GM12878 (cell line): ENCODE measurements around the gene GPR21. TPM values are rescaled to one million over a fixed set of nuclear protein-coding genes. Genes with fewer than 3 reads are reported as not detected.

Source experiments
- ATAC-seq: fragments of 200-7000 bp; cut with Tn5 transposase; 3 replicates; pipeline ENCODE4 v1.9.1; 2020; ENCODE audit warnings: mild to moderate bottlenecking, moderate library complexity
- BruUV-seq: library from RNA; stranded (reverse); fragments of 400-500 nt; replicated peaks from 2 replicates; lab custom pipeline; 2021; lab: Mats Ljungman, UMichigan
- CTCF ChIA-PET: fragments of 300-600 bp; sonication (Branson Sonifier 250); formaldehyde crosslinking; extraction: SDS; loops from one replicate; lab custom pipeline; 2021; ENCODE audit warnings: inconsistent platforms; lab: Yijun Ruan, JAX
- POLR2A ChIA-PET: fragments of 350-600 bp; formaldehyde crosslinking; extraction: SDS; loops from one replicate; lab custom pipeline; 2021; ENCODE audit warnings: inconsistent platforms; lab: Charles Lee
- RAD21 ChIA-PET: fragments of 300-600 bp; sonication (Branson Sonifier 250); formaldehyde crosslinking; loops from one replicate; lab custom pipeline; 2023; ENCODE audit warnings: antibody characterized with exemption; ENCODE audit not compliant: unreplicated experiment; lab: Charles Lee
- SMC1A ChIA-PET: fragments of 300-600 bp; sonication (Branson Sonifier 250); formaldehyde crosslinking; loops from one replicate; lab custom pipeline; 2023; ENCODE audit not compliant: unreplicated experiment, uncharacterized antibody; lab: Charles Lee
- DNase-seq: peaks from one replicate; pipeline ENCODE4 v3.0.0-alpha.2; 2011; ENCODE audit warnings: low read depth, low spot score
- FAIRE-seq: peaks from 3 replicates; lab custom pipeline; 2011; peaks lifted over from hg19 to GRCh38; lab: Jason Lieb, UNC
- H2AFZ ChIP-seq: 2 replicates; pipeline ENCODE4 v1.6.0; 2011; ENCODE audit warnings: low read depth, low read length, control low read depth; ENCODE audit not compliant: control insufficient read depth
- H3K27ac ChIP-seq: 2 replicates; pipeline ENCODE4 v1.5.1; 2011; ENCODE audit warnings: control low read depth; ENCODE audit not compliant: control insufficient read depth, insufficient read depth
- H3K27me3 ChIP-seq, 2 experiments: replicated peaks in 1 of 2; 2 replicates each; pipeline versions ENCODE4 v1.6.0 to v1.6.1; 2011; ENCODE audit warnings: low read length in 1 of 2; ENCODE audit not compliant: control insufficient read depth in 2 of 2, insufficient read depth in 2 of 2
- H3K36me3 ChIP-seq, 2 experiments: 2 replicates each; pipeline ENCODE4 v1.5.1; 2011; ENCODE audit warnings: low read length in 1 of 2; ENCODE audit not compliant: control insufficient read depth in 2 of 2, insufficient read depth in 2 of 2
- H3K4me1 ChIP-seq: 2 replicates; pipeline ENCODE4 v1.6.1; 2011; ENCODE audit warnings: mild to moderate bottlenecking, low read length, moderate library complexity, mixed read lengths; ENCODE audit not compliant: control insufficient read depth, insufficient read depth
- H3K4me2 ChIP-seq: 2 replicates; pipeline ENCODE4 v1.6.0; 2011; ENCODE audit warnings: control low read depth; ENCODE audit not compliant: control insufficient read depth, insufficient read depth
- H3K4me3 ChIP-seq: fragments of 200-600 bp; sonication (generic); 2 replicates; pipeline ENCODE4 v1.5.1; 2016
- H3K79me2 ChIP-seq: 2 replicates; pipeline ENCODE4 v1.6.0; 2011; ENCODE audit warnings: low read length; ENCODE audit not compliant: control insufficient read depth, insufficient read depth
- H3K9ac ChIP-seq: 2 replicates; pipeline ENCODE4 v1.8.0; 2011; ENCODE audit warnings: low read length, control low read depth, mixed read lengths; ENCODE audit not compliant: control insufficient read depth, insufficient read depth
- H3K9me3 ChIP-seq: replicated peaks from 3 replicates; pipeline ENCODE4 v1.5.1; 2011; ENCODE audit warnings: mild to moderate bottlenecking, low read length; ENCODE audit not compliant: control insufficient read depth, insufficient read depth
- H4K20me1 ChIP-seq: 2 replicates; pipeline ENCODE4 v1.6.0; 2011; ENCODE audit not compliant: control insufficient read depth, insufficient read depth
- BCLAF1 ChIP-seq: fragments of 450-650 bp; IDR thresholded peaks from 2 replicates; pipeline ENCODE4 v1.6.1; 2017; ENCODE audit warnings: antibody characterized with exemption, mild to moderate bottlenecking, moderate library complexity
- CHD4 ChIP-seq: fragments of 200-600 bp; sonication (generic); IDR thresholded peaks from 2 replicates; pipeline ENCODE4 v1.6.1; 2016; ENCODE audit warnings: mild to moderate bottlenecking
- GATAD2B ChIP-seq: fragments of 450-650 bp; conservative IDR thresholded peaks from 2 replicates; pipeline ENCODE4 v1.6.1; 2017; ENCODE audit warnings: low read depth, mild to moderate bottlenecking, moderate library complexity
- LARP7 ChIP-seq: fragments of 450-650 bp; IDR thresholded peaks from 2 replicates; pipeline ENCODE4 v1.6.1; 2017; ENCODE audit warnings: mild to moderate bottlenecking
- MEF2B ChIP-seq: fragments of 450-650 bp; IDR thresholded peaks from 2 replicates; pipeline ENCODE4 v1.6.1; 2018; ENCODE audit warnings: mild to moderate bottlenecking, moderate library complexity; ENCODE audit not compliant: partially characterized antibody, poor library complexity, severe bottlenecking
- NBN ChIP-seq: fragments of 450-650 bp; IDR thresholded peaks from 2 replicates; pipeline ENCODE4 v1.6.1; 2016
- NRF1 ChIP-seq: conservative IDR thresholded peaks from 2 replicates; pipeline ENCODE4 v1.6.1; 2011; ENCODE audit warnings: mild to moderate bottlenecking, low read depth, low read length, improper control_type of control experiment
- PAX5 ChIP-seq: IDR thresholded peaks from 2 replicates; pipeline ENCODE4 v1.6.1; 2011; ENCODE audit warnings: low read depth, low read length, borderline replicate concordance
- RAD51 ChIP-seq: fragments of 450-650 bp; IDR thresholded peaks from 2 replicates; pipeline ENCODE4 v1.6.1; 2016; ENCODE audit warnings: moderate library complexity, mild to moderate bottlenecking, inconsistent platforms
- RBBP5 ChIP-seq: fragments of 200-600 bp; sonication (generic); conservative IDR thresholded peaks from 2 replicates; pipeline ENCODE4 v1.6.1; 2016
- SRF ChIP-seq, 2 experiments: IDR thresholded peaks; 2 replicates each; pipeline ENCODE4 v1.6.1; 2011; ENCODE audit warnings: low read depth in 2 of 2, low read length in 2 of 2, mild to moderate bottlenecking in 1 of 2, moderate library complexity in 1 of 2
- SUPT20H ChIP-seq: IDR thresholded peaks from 2 replicates; pipeline ENCODE4 v1.6.1; 2011; ENCODE audit warnings: low read depth, mild to moderate bottlenecking, low read length, moderate library complexity, borderline replicate concordance; ENCODE audit not compliant: control insufficient read depth
- TCF7 ChIP-seq: IDR thresholded peaks from 2 replicates; pipeline ENCODE4 v1.6.1; 2014; ENCODE audit warnings: antibody characterized with exemption, borderline replicate concordance
- ZBED1 ChIP-seq: IDR thresholded peaks from 2 replicates; pipeline ENCODE4 v1.6.1; 2016; ENCODE audit warnings: borderline replicate concordance
- ZBTB33 ChIP-seq: fragments of 450-650 bp; IDR thresholded peaks from 2 replicates; pipeline ENCODE4 v1.6.1; 2017; ENCODE audit warnings: mild to moderate bottlenecking
- ZNF207 ChIP-seq: fragments of 450-650 bp; IDR thresholded peaks from 2 replicates; pipeline ENCODE4 v1.6.1; 2014; ENCODE audit warnings: antibody characterized with exemption, mild to moderate bottlenecking, borderline replicate concordance
- WGBS: methylation state at CpG from one replicate; pipeline ENCODE4 v1.1.6; 2016; ENCODE audit warnings: low lambda C conversion rate; ENCODE audit not compliant: insufficient replicate concordance, insufficient coverage; ENCODE audit errors: missing lambda C conversion rate; 5-methylcytosine and 5-hydroxymethylcytosine counted together
- in situ Hi-C: fragments of 300-500 bp; cut with MboI; formaldehyde crosslinking; loops from 9 replicates; pipeline ENCODE4 v1.14.3; 2018; ENCODE audit warnings: mixed read lengths
- intact Hi-C: fragments of 100-400 bp; cut with micrococcal nuclease; formaldehyde crosslinking; loops from one replicate; pipeline ENCODE4 v1.14.2; 2022; ENCODE audit not compliant: unreplicated experiment
- polyA plus RNA-seq, 11 experiments: library from polyadenylated mRNA; depleted of rRNA in 4 of 11; unstranded in 6 of 11; stranded (reverse) in 5 of 11; fragments of >200 nt; fragmentation: Nextera tagmentation in 4 of 11; fragmentation: Illumina TruSeq in 1 of 11; extraction: Ambion mirVana in 4 of 11; extraction: Trizol in 1 of 11; gene quantifications; 1 replicate in 1 of 11; 2 replicates in 10 of 11; pipeline versions ENCODE4 v1.2.1 to v1.2.3, GENCODE V29; 2011 to 2016; ENCODE audit warnings: inconsistent platforms in 2 of 11, missing spikeins in 2 of 11, low read depth in 1 of 11
- total RNA-seq, 4 experiments: library from RNA; depleted of rRNA in 3 of 4; stranded (reverse); fragments of >200 nt in 3 of 4; fragmentation: Illumina TruSeq in 1 of 4; extraction: Trizol in 1 of 4; gene quantifications; 2 replicates each; pipeline versions ENCODE4 v1.2.1 to v1.2.3, GENCODE V29; 2013 to 2021

Gene GPR21
- total and polyA plus RNA-seq, 10 of the 15 experiments (the other 5 are each of a cell fraction or from before 2014, with no cell fraction given), result 0.09 to 1.9 (median 0.57) TPM; not detected in 4

- in situ Hi-C loops, result no loop called here
- H3K4me3 ChIP-seq, result no peak overlapping the region
- TF ChIP-seq BCLAF1 (no peak), SRF (IDR thresholded peaks at IDR 0.05; ENCODE audit: low read depth in 2 of 2, low read length in 2 of 2) (no peak), RAD51 (no peak), ZNF207 (no peak), RBBP5 (no peak), NRF1 (no peak), TCF7 (no peak), LARP7 (no peak), ZBTB33 (no peak), GATAD2B (no peak), MEF2B (no peak), NBN (no peak), SUPT20H (no peak), CHD4 (no peak), PAX5 (no peak), ZBED1 (no peak)
- TF ChIP-seq, all 136 proteins: peak for 0
- FAIRE-seq (no peak), DNase-seq (no peak), ATAC-seq (no peak)
- ChIA-PET RAD21 (no interaction called here), SMC1A (interaction anchor here (0.8 to 1.1 kb wide), 2 partner anchors 10 to 18 kb away, joined by 3 read pairs; no protein-coding TSS in a partner anchor), CTCF (no interaction called here), POLR2A (interaction anchor here (1.6 kb wide), 1 partner anchor 13 kb away, joined by 4 read pairs; no protein-coding TSS in a partner anchor)
- Histone ChIP-seq H3K9me3 (no peaks in the 10 kb centered on the region), H3K9ac (no peak overlapping the region), H3K27ac (no peak overlapping the region), H4K20me1 (no peaks in the 10 kb centered on the region), H3K27me3 (no peaks in the 10 kb centered on the region), H3K4me1 (no peaks in the 10 kb centered on the region), H3K79me2 (no peaks in the 10 kb centered on the region), H3K36me3 (peaks cover 0 to 3% of the 10 kb centered on the region in 2 experiments; a peak in 2 of 4 replicates), H2AFZ (no peak overlapping the region), H3K4me2 (no peak overlapping the region)
- 94% methylated on average over 3 of the region's 3 CpGs for WGBS
- intact Hi-C loops, result no loop called here
- BruUV-seq, result no TSS peak
These were observed 3.6 kb downstream of the GPR21 start for GRCh38 chr9:123036893-123037545.
